HL-60 (cell line): ENCODE results near the gene DPY19L3.

ENCODE experiments used
- DNase-seq, 2 experiments: peaks; one replicate each; pipeline ENCODE4 v3.0.0-alpha.2; 2010 to 2020; ENCODE audit warnings: low read depth in 1 of 2, low spot score in 1 of 2
- H3K27ac ChIP-seq: fragments of 250-450 bp; sonication (Bioruptor Pico); replicated peaks from 2 replicates; pipeline ENCODE4 v1.5.1; 2020; ENCODE audit warnings: mild to moderate bottlenecking, moderate library complexity
- H3K27me3 ChIP-seq: fragments of 250-450 bp; sonication (Bioruptor Pico); 2 replicates; pipeline ENCODE4 v1.5.1; 2021; ENCODE audit warnings: mild to moderate bottlenecking, moderate library complexity; ENCODE audit not compliant: insufficient read depth, poor library complexity, severe bottlenecking
- H3K4me3 ChIP-seq: replicated peaks from 2 replicates; pipeline ENCODE4 v1.5.1; 2011; ENCODE audit warnings: mild to moderate bottlenecking, control low read depth, low read length; ENCODE audit not compliant: insufficient read depth
- CTCF ChIP-seq: IDR thresholded peaks from one replicate; pipeline ENCODE4 v1.5.1; 2011; ENCODE audit warnings: low read length, control low read depth, inconsistent platforms; ENCODE audit not compliant: insufficient read depth
- GABPA ChIP-seq: IDR thresholded peaks from 2 replicates; pipeline ENCODE4 v1.6.1; 2012; ENCODE audit warnings: low read depth
- POLR2AphosphoS5 ChIP-seq: IDR thresholded peaks from 2 replicates; pipeline ENCODE4 v1.6.1; 2012; ENCODE audit warnings: low read depth
- SPI1 ChIP-seq: IDR thresholded peaks from 2 replicates; pipeline ENCODE4 v1.6.1; 2012; ENCODE audit warnings: low read depth, mild to moderate bottlenecking, borderline replicate concordance
- TF ChIP-seq, protein P1 (sequence below): IDR thresholded peaks from 2 replicates; pipeline ENCODE4 v1.6.1; 2012; ENCODE audit warnings: low read depth; ENCODE audit not compliant: insufficient replicate concordance

DPY19L3 gene

DNA sequence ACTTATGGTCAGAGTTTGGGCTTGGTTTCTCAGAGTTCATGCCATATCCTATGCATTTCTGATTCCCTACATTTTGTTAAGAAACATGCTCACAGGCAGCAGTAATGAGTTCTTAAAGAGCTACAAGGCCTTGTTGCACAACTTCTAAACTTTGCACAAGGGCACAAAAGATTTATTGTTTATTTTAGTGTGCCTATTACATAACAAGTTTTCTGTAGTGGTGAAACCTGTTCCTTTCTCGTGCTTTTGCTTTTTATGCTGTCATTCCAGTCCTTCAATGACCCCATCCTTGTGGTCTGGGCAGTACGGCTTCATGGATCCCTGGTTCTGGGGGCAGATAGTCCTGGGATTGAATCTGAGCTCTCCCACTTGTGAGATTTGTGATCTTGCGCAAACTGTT is 42.4 kb upstream of the DPY19L3 start:
- H3K27ac ChIP-seq, result no peak overlapping the region
- H3K4me3 ChIP-seq, result no peak overlapping the region
- no peak for DNase-seq
- H3K27me3 ChIP-seq, result no peaks in the 10 kb centered on the region
- no peak for TF ChIP-seq CTCF
- TF ChIP-seq, protein P1, sequence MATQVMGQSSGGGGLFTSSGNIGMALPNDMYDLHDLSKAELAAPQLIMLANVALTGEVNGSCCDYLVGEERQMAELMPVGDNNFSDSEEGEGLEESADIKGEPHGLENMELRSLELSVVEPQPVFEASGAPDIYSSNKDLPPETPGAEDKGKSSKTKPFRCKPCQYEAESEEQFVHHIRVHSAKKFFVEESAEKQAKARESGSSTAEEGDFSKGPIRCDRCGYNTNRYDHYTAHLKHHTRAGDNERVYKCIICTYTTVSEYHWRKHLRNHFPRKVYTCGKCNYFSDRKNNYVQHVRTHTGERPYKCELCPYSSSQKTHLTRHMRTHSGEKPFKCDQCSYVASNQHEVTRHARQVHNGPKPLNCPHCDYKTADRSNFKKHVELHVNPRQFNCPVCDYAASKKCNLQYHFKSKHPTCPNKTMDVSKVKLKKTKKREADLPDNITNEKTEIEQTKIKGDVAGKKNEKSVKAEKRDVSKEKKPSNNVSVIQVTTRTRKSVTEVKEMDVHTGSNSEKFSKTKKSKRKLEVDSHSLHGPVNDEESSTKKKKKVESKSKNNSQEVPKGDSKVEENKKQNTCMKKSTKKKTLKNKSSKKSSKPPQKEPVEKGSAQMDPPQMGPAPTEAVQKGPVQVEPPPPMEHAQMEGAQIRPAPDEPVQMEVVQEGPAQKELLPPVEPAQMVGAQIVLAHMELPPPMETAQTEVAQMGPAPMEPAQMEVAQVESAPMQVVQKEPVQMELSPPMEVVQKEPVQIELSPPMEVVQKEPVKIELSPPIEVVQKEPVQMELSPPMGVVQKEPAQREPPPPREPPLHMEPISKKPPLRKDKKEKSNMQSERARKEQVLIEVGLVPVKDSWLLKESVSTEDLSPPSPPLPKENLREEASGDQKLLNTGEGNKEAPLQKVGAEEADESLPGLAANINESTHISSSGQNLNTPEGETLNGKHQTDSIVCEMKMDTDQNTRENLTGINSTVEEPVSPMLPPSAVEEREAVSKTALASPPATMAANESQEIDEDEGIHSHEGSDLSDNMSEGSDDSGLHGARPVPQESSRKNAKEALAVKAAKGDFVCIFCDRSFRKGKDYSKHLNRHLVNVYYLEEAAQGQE, result no peak
- no peak for TF ChIP-seq SPI1
- no peak for TF ChIP-seq POLR2AphosphoS5
- TF ChIP-seq GABPA, result no peak

GRCh38 chr19:32363632-32364031 is 41.9 kb upstream of the DPY19L3 start:
- no peak for TF ChIP-seq CTCF
- TF ChIP-seq POLR2AphosphoS5, result no peak
- TF ChIP-seq, protein P1, result no peak
- no peak for TF ChIP-seq GABPA
- no peak for TF ChIP-seq SPI1
- H3K27ac ChIP-seq, result no peak overlapping the region

DNA sequence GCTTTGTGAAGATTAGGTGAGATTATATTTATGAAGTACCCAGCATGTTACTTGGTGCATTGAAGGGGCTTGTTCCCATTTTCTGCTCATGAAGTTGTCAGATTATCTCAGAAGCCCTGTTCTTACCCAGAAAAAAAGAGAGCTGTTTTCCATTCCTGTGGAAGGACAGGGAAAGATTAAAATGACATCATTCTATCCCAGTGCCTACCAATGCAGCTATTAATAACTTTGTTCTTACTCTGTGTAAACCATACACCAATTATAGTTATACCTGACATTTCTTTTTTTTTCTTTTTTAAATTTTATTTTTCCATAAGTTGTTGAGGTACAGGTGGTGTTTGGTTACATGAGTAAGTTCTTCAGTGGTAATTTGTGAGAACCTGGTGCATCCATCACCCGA is 41.5 kb upstream of the DPY19L3 start:
- no peak for TF ChIP-seq SPI1
- no peak for TF ChIP-seq CTCF
- TF ChIP-seq GABPA, result no peak
- TF ChIP-seq POLR2AphosphoS5, result no peak
- TF ChIP-seq, protein P1, result no peak
- no peak overlapping the region for H3K27ac ChIP-seq
- DNase-seq, result no peak
- no peak overlapping the region for H3K4me3 ChIP-seq
- no peaks in the 10 kb centered on the region for H3K27me3 ChIP-seq

More at GRCh38 chr19:32363632-32364031, 41.9 kb upstream of the DPY19L3 start:
- Histone ChIP-seq H3K27me3 (no peaks in the 10 kb centered on the region), H3K4me3 (no peak overlapping the region)
- DNase-seq, result no peak
